Stomach (tissue), 9 donors: ENCODE data around the gene CDH19. TPM values are rescaled to one million over a fixed set of nuclear protein-coding genes. Genes with fewer than 3 reads are reported as not detected.

Source experiments
- DNase-seq, 2 donors: peaks; one replicate each; pipeline versions ENCODE4 v3.0.0 to v3.0.0-alpha.2; 2013 to 2019
- H3K27ac ChIP-seq, 5 donors: fragments of 200-600 bp in 4 of 5; sonication (generic) in 4 of 5; one replicate each; pipeline ENCODE4 v1.5.1; 2013 to 2019; ENCODE audit warnings: mild to moderate bottlenecking in 1 of 5, moderate library complexity in 1 of 5
- H3K27me3 ChIP-seq, 3 donors: fragments of 200-600 bp; sonication (generic); one replicate each; pipeline ENCODE4 v1.5.1; 2017 to 2019; ENCODE audit warnings: mixed run types in 1 of 3
- H3K36me3 ChIP-seq, 4 donors: fragments of 200-600 bp; sonication (generic); 1 replicate in 3 of 4; 2 replicates in 1 of 4; pipeline ENCODE4 v1.5.1; 2016 to 2019
- H3K4me1 ChIP-seq, 4 donors: fragments of 200-600 bp; sonication (generic); one replicate each; pipeline ENCODE4 v1.5.1; 2016 to 2019
- H3K4me3 ChIP-seq, 4 donors: fragments of 200-600 bp; sonication (generic) in 3 of 4; one replicate each; pipeline ENCODE4 v1.5.1; 2016 to 2019; ENCODE audit warnings: mild to moderate bottlenecking in 1 of 4
- H3K9me3 ChIP-seq, 4 donors: fragments of 200-600 bp; sonication (generic); one replicate each; pipeline ENCODE4 v1.5.1; 2016 to 2019
- EP300 ChIP-seq: sonication (generic); formaldehyde crosslinking; IDR thresholded peaks from one replicate; pipeline ENCODE4 v1.6.1; 2017; ENCODE audit warnings: antibody characterized with exemption
- POLR2A ChIP-seq, 4 donors: fragments of 450-650 bp; IDR thresholded peaks; one replicate each; pipeline ENCODE4 v1.6.1; 2016; ENCODE audit warnings: antibody characterized with exemption in 4 of 4, control low read depth in 2 of 4, mild to moderate bottlenecking in 1 of 4, moderate library complexity in 1 of 4
- POLR2AphosphoS5 ChIP-seq, 3 donors: sonication (generic); formaldehyde crosslinking; IDR thresholded peaks; one replicate each; pipeline ENCODE4 v1.6.1; 2016; ENCODE audit warnings: antibody characterized with exemption in 3 of 3
- WGBS, 5 donors: extraction: QIAGEN DNeasy Blood & Tissue Kit in 3 of 5; methylation state at CpG; one replicate each; pipeline versions ENCODE4 v1.1.5 to v1.1.7; 2013 to 2018; 5-methylcytosine and 5-hydroxymethylcytosine counted together
- intact Hi-C: fragments of 100-400 bp; cut with DNase I; formaldehyde crosslinking; loops from one replicate; pipeline ENCODE4 v1.15.1; 2023; ENCODE audit warnings: low total_unique reads
- polyA plus RNA-seq, 3 donors: library from polyadenylated mRNA; stranded (reverse); fragments of 200-250 nt; gene quantifications; one replicate each; pipeline ENCODE4 v1.2.3, GENCODE V29; 2013
- total RNA-seq, 5 donors: library from RNA; depleted of rRNA; stranded (reverse); fragments of >200 nt; gene quantifications; one replicate each; pipeline versions ENCODE4 v1.1.0 to v1.2.3, GENCODE V29; 2014 to 2016
- TF ChIP-seq, protein P1 (sequence below), 7 experiments: fragments of 450-650 bp in 4 of 7; fragments of 200-600 bp in 3 of 7; sonication (generic) in 3 of 7; IDR thresholded peaks; one replicate each; pipeline ENCODE4 v1.5.1; 2016 to 2019; ENCODE audit warnings: antibody characterized with exemption in 7 of 7, control low read depth in 2 of 7, mild to moderate bottlenecking in 1 of 7
- donor health status: healthy with polysubstance abuse.
- donor health status: Bipolar disorder and iron deficiency.
- donor health status: healthy.

CDH19 gene
- total and polyA plus RNA-seq, 8 donors = 0.92 to 52.5 (median 7.1) TPM

DNA sequence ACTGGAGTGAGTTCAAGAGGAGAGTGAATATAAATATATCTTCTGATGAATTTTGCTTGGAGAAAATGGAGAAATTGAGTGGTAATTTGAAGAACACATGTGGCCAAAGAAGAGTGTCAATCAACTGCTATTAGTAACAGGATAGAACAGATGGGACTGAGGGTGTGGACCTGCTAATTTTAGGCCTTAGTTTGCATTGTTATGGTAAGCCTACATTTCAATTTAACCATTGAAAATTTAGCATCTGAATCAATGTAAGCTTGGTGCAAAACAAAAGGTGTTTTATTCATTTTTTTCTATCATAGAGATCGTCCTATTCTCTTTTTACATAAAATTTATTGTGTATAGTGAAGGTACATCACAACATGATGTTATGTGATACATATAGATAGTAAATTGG lies 42.1 kb upstream of the CDH19 start:
- WGBS, 5 donors = 66 to 88% (median 86%) methylated on average over 1 of the region's 1 CpG
- DNase-seq = no peak
- Histone ChIP-seq H3K4me1 (no peaks in the 10 kb centered on the region), H3K27me3 (no peaks in the 10 kb centered on the region), H3K36me3 (no peaks in the 10 kb centered on the region), H3K27ac (no peak overlapping the region), H3K9me3 (no peaks in the 10 kb centered on the region), H3K4me3 (no peak overlapping the region)
- intact Hi-C loops = no loop called here
- TF ChIP-seq EP300 (no peak), POLR2AphosphoS5 (IDR thresholded peaks at IDR 0.05) (no peak), POLR2A (IDR thresholded peaks at IDR 0.05) (no peak)
- TF ChIP-seq, protein P1, sequence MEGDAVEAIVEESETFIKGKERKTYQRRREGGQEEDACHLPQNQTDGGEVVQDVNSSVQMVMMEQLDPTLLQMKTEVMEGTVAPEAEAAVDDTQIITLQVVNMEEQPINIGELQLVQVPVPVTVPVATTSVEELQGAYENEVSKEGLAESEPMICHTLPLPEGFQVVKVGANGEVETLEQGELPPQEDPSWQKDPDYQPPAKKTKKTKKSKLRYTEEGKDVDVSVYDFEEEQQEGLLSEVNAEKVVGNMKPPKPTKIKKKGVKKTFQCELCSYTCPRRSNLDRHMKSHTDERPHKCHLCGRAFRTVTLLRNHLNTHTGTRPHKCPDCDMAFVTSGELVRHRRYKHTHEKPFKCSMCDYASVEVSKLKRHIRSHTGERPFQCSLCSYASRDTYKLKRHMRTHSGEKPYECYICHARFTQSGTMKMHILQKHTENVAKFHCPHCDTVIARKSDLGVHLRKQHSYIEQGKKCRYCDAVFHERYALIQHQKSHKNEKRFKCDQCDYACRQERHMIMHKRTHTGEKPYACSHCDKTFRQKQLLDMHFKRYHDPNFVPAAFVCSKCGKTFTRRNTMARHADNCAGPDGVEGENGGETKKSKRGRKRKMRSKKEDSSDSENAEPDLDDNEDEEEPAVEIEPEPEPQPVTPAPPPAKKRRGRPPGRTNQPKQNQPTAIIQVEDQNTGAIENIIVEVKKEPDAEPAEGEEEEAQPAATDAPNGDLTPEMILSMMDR (IDR thresholded peaks at IDR 0.05) = no peak

DNA sequence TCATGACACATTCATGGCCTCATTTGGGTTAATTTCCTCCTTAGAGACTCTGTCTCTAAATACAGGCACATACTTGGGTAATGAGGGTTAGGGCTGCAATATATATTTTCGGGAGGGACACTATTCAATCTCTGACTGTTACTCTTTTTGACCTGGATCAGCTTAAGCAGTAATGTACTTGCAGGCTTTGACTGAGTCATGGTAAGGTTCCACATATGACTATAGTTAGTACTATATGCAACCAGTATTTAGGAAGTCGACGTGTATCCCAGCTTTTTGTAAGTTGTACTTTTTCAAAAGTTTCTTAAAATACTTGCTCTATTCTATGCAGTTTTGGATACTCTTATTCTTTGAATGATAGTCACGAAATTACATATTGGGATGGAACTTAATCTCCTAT lies 37.2 kb upstream of the CDH19 start:
- TF ChIP-seq POLR2AphosphoS5 (IDR thresholded peaks at IDR 0.05) (no peak), EP300 (no peak), POLR2A (IDR thresholded peaks at IDR 0.05) (no peak)
- TF ChIP-seq, protein P1 (IDR thresholded peaks at IDR 0.05) = no peak
- H3K4me1 ChIP-seq = peaks cover 0 to 5% (median 0%) of the 10 kb centered on the region in 4 donors
- no peaks in the 10 kb centered on the region for H3K36me3 ChIP-seq
- no peak overlapping the region for H3K4me3 ChIP-seq
- H3K27ac ChIP-seq = no peak overlapping the region
- no peak for DNase-seq
- WGBS, 5 donors = 84 to 93% (median 88%) methylated on average over 4 of the region's 4 CpGs
- H3K27me3 ChIP-seq = no peaks in the 10 kb centered on the region
- intact Hi-C loops = no loop called here
- peaks cover 0 to 4% (median 0%) of the 10 kb centered on the region in 4 donors for H3K9me3 ChIP-seq

DNA sequence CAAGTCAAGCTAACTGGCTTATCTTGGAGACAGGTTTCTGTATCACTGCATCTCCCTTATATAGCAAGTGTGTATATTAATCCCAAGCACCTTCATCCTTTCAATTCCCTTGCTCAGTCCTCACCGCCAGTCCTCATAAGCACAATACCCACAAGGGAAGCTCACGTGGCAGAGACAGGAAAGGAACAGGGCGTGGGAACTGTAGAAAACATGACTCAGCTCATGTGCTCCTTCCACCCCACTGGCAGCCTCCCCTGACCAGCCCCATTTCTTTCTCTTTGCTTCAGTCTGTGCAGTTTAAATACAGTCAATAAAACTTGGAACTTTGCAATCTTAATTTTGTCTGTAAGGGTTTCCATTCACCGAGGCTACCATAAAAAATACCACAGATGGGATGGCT lies 36.5 kb upstream of the CDH19 start:
- DNase-seq = peak; percentile 16 to 28
- Histone ChIP-seq H3K27me3 (no peaks in the 10 kb centered on the region), H3K4me3 (no peak overlapping the region), H3K36me3 (no peaks in the 10 kb centered on the region), H3K9me3 (peaks cover 0 to 4% (median 0%) of the 10 kb centered on the region in 4 donors), H3K27ac (no peak overlapping the region), H3K4me1 (peaks cover 0 to 5% (median 0%) of the 10 kb centered on the region in 4 donors)
- 52 to 64% (median 54%) methylated on average over 4 of the region's 4 CpGs for WGBS, 5 donors
- TF ChIP-seq, protein P1 (IDR thresholded peaks at IDR 0.05) = no peak
- TF ChIP-seq POLR2AphosphoS5 (IDR thresholded peaks at IDR 0.05) = peak in 1 of 3 donors; percentile 7
- intact Hi-C loops = no loop called here

DNA sequence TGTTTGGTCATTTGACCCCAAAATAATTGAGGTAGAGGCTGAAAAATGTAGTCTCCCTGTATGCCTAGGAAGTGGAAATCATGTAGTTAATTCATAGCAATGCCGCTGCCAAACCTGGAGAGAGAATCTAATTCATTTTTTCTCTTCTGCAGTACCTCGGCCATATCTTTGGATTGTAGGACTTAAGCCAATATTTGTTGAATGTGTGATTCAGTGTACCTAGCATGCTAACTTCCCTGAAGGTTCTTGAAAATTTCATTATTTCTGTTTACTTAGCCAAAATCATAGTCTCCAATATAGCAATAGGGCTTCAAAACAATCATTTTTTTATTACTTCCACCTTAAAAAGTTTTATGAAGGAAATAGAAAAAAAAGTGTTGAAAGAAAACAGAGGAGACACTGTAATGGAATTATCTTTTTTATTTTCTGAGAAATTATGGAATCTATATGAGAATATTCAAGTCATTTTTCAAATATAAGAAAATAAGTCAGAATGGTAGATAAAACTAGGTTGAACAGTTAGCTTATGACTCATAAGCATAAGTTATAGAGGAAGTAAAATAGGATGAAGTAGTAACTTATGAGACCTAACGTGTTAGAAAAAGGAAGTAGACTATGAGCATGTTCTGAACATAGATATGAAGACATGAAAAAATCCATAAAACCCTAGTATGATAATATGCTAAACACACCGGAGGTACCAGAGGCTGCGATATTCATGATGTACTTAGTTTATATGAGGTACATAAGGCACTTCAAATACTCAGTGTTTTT lies 35.2 kb upstream of the CDH19 start:
- Histone ChIP-seq H3K27me3 (no peaks in the 10 kb centered on the region), H3K4me3 (no peak overlapping the region), H3K9me3 (peaks cover 0 to 4% (median 0%) of the 10 kb centered on the region in 4 donors), H3K4me1 (peaks cover 0 to 5% (median 0%) of the 10 kb centered on the region in 4 donors), H3K36me3 (no peaks in the 10 kb centered on the region), H3K27ac (no peak overlapping the region)
- DNase-seq = peak in 1 of 2 donors; percentile 40
- WGBS, 5 donors = 27 to 55% (median 49%) methylated on average over 5 of the region's 5 CpGs
- intact Hi-C loops = no loop called here
- no peak for TF ChIP-seq POLR2AphosphoS5 (IDR thresholded peaks at IDR 0.05)
- no peak for TF ChIP-seq POLR2A (IDR thresholded peaks at IDR 0.05)
- TF ChIP-seq, protein P1 (IDR thresholded peaks at IDR 0.05) = no peak
- TF ChIP-seq EP300 = no peak
